CD14-positive monocyte (primary cell): ENCODE measurements around the gene ANKRD9. TPM values are rescaled to one million over a fixed set of nuclear protein-coding genes. Genes with fewer than 3 reads are reported as not detected.
A peak's percentile ranks its signal among the peaks of the same experiment; 100 is the strongest.

Experiments used
- DNase-seq, 3 donors: peaks; one replicate each; pipeline ENCODE4 v3.0.0-alpha.2; 2011 to 2022
- H2AFZ ChIP-seq: 2 replicates; pipeline ENCODE4 v1.6.0; 2012; ENCODE audit warnings: mild to moderate bottlenecking, low read depth, low read length, inconsistent platforms; ENCODE audit not compliant: insufficient read depth, poor library complexity, severe bottlenecking
- H3K27ac ChIP-seq, 2 donors: 1 replicate in 1 of 2; 2 replicates in 1 of 2; pipeline ENCODE4 v1.5.1; 2012 to 2013; ENCODE audit warnings: low read length in 2 of 2, control low read depth in 1 of 2, inconsistent platforms in 1 of 2, low read depth in 1 of 2, mild to moderate bottlenecking in 1 of 2
- H3K27me3 ChIP-seq, 2 donors: one replicate each; pipeline versions ENCODE4 v1.6.0 to v1.6.1; 2011 to 2013; ENCODE audit warnings: low read length in 2 of 2; ENCODE audit not compliant: control insufficient read depth in 2 of 2, insufficient read depth in 2 of 2
- H3K36me3 ChIP-seq, 2 donors: replicated peaks in 1 of 2; 1 replicate in 1 of 2; 2 replicates in 1 of 2; pipeline versions ENCODE4 v1.5.1 to v1.6.1; 2012 to 2013; ENCODE audit warnings: low read length in 2 of 2, control low read depth in 1 of 2, inconsistent platforms in 1 of 2, mild to moderate bottlenecking in 1 of 2; ENCODE audit not compliant: insufficient read depth in 2 of 2, control insufficient read depth in 1 of 2
- H3K4me1 ChIP-seq, 2 donors: 1 replicate in 1 of 2; 2 replicates in 1 of 2; pipeline versions ENCODE4 v1.5.1 to v1.6.1; 2012 to 2013; ENCODE audit warnings: low read length in 2 of 2, control low read depth in 1 of 2, inconsistent platforms in 1 of 2, mild to moderate bottlenecking in 1 of 2, moderate library complexity in 1 of 2; ENCODE audit not compliant: insufficient read depth in 2 of 2, control insufficient read depth in 1 of 2
- H3K4me2 ChIP-seq: replicated peaks from 2 replicates; pipeline ENCODE3; 2012; ENCODE audit warnings: low read length, moderate library complexity, mild to moderate bottlenecking; ENCODE audit not compliant: poor library complexity, severe bottlenecking; ENCODE audit errors: extremely low read depth
- H3K4me3 ChIP-seq, 3 experiments: fragments of 200-600 bp in 1 of 3; sonication (generic) in 1 of 3; replicated peaks in 1 of 3; 1 replicate in 2 of 3; 2 replicates in 1 of 3; pipeline ENCODE4 v1.5.1; 2011 to 2013; ENCODE audit warnings: low read length in 3 of 3, mild to moderate bottlenecking in 3 of 3, control low read depth in 2 of 3, low read depth in 2 of 3, inconsistent platforms in 1 of 3, moderate library complexity in 1 of 3
- H3K79me2 ChIP-seq: 2 replicates; pipeline ENCODE4 v1.6.0; 2012; ENCODE audit warnings: mild to moderate bottlenecking, control low read depth, inconsistent platforms, low read length, moderate library complexity; ENCODE audit not compliant: insufficient read depth
- H3K9ac ChIP-seq: 2 replicates; pipeline ENCODE4 v1.6.0; 2017; ENCODE audit warnings: low read length, mild to moderate bottlenecking; ENCODE audit not compliant: insufficient read depth, poor library complexity, severe bottlenecking
- H3K9me3 ChIP-seq, 2 donors: replicated peaks in 1 of 2; 1 replicate in 1 of 2; 2 replicates in 1 of 2; pipeline versions ENCODE4 v1.5.1 to v1.6.1; 2012 to 2013; ENCODE audit warnings: low read length in 2 of 2, control low read depth in 1 of 2; ENCODE audit not compliant: control insufficient read depth in 1 of 2, insufficient read depth in 1 of 2
- H4K20me1 ChIP-seq: 2 replicates; pipeline ENCODE4 v1.6.0; 2012; ENCODE audit warnings: mild to moderate bottlenecking, low read length, control low read depth, moderate library complexity; ENCODE audit not compliant: insufficient read depth
- H3K27ac Mint-ChIP-seq, 7 donors: one replicate each; pipeline ENCODE4 v1.8.0; 2020; ENCODE audit warnings: mild to moderate bottlenecking in 7 of 7, mixed read lengths in 7 of 7, moderate library complexity in 6 of 7, inconsistent platforms in 2 of 7
- H3K27me3 Mint-ChIP-seq, 3 donors: one replicate each; pipeline ENCODE4 v1.8.0; 2021 to 2022; ENCODE audit warnings: low read depth in 3 of 3, mild to moderate bottlenecking in 3 of 3, mixed read lengths in 3 of 3, moderate library complexity in 3 of 3, inconsistent platforms in 1 of 3
- H3K36me3 Mint-ChIP-seq, 2 donors: one replicate each; pipeline ENCODE4 v1.8.0; 2020; ENCODE audit warnings: mixed read lengths in 2 of 2, inconsistent platforms in 1 of 2, mild to moderate bottlenecking in 1 of 2
- H3K4me1 Mint-ChIP-seq: one replicate; pipeline ENCODE4 v1.8.0; 2020; ENCODE audit warnings: mild to moderate bottlenecking, mixed read lengths
- H3K4me3 Mint-ChIP-seq, 2 donors: one replicate each; pipeline ENCODE4 v1.8.0; 2020; ENCODE audit warnings: mild to moderate bottlenecking in 2 of 2, mixed read lengths in 2 of 2, moderate library complexity in 1 of 2
- H3K9me3 Mint-ChIP-seq, 7 donors: one replicate each; pipeline ENCODE4 v1.8.0; 2020 to 2022; ENCODE audit warnings: mixed read lengths in 7 of 7, mild to moderate bottlenecking in 6 of 7, moderate library complexity in 6 of 7, inconsistent platforms in 2 of 7
- WGBS: methylation state at CpG from one replicate; pipeline ENCODE4 v1.1.5; 2013; ENCODE audit warnings: missing lambda C conversion rate; ENCODE audit not compliant: insufficient coverage; 5-methylcytosine and 5-hydroxymethylcytosine counted together
- intact Hi-C, 2 donors: fragments of 100-400 bp; cut with micrococcal nuclease; formaldehyde crosslinking; loops; one replicate each; pipeline versions ENCODE4 v1.15.0 to v1.15.1; 2023
- polyA plus RNA-seq, 3 donors: library from polyadenylated mRNA; depleted of rRNA in 1 of 3; unstranded in 2 of 3; stranded (reverse) in 1 of 3; fragments of 300-500 nt in 2 of 3; fragments of >200 nt in 1 of 3; fragmentation: Illumina TruSeq in 2 of 3; gene quantifications; 1 replicate in 2 of 3; 2 replicates in 1 of 3; pipeline ENCODE4 v1.2.3, GENCODE V29; 2012 to 2021
- TF ChIP-seq, protein P1 (sequence below): fragments of 200-600 bp; IDR thresholded peaks from one replicate; pipeline ENCODE4 v1.8.0; 2022; ENCODE audit warnings: antibody characterized with exemption, mild to moderate bottlenecking

The ANKRD9 gene
- polyA plus RNA-seq, 3 donors = 0.43 to 10.8 (median 0.83) TPM

DNA sequence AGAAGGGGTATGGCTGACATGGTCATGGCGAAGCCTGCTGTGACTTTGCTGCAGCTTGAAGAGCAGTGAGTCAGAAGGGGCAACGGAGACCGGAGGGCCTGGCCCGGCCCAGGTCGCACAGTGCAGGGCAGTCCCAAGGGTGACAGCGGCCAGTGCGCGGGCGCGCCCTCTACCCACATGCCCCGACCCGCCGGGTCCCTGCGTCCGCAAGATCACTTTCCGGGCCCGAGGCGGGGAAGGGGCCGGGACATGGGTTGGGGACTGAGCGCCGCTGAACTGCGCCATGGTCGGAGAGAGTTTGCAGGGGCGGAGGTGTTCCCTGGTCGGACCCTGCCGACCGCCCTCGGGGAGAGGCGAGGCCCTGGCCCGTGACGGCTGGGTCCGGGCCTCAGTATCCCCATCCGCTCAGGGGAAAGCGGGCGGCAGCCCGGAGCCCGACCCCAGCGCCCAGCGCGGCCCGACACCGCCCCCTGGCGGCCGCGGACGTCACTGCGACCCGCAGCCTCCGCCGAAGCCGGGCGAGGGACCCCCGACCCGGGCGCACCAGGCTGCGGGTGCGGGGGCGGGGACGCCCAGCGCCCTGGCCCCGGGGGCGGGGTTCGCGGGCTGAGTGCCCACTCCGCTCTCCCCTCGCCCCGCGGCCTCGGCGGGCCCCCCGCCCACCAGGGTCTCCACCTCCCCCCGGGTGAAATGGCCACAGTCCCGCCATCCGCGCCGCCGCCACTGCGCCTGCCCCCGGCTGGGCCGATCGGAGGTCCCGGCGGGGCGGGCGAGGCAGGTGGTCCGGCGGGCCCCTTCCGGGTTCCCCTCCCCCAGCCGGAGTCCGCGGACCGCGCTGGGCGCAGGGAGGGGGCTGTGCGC, 7.2 kb upstream of the ANKRD9 start:
- peak overlapping the region; percentile 23 to 77 (median 53) for H3K4me3 ChIP-seq
- no peaks in the 10 kb centered on the region for H3K36me3 Mint-ChIP-seq
- peaks cover 9 to 15% of the 10 kb centered on the region in 2 donors for H3K4me1 ChIP-seq
- peak overlapping the region; percentile 90 for H2AFZ ChIP-seq
- H3K4me1 Mint-ChIP-seq = peaks cover 5% of the 10 kb centered on the region
- H3K36me3 ChIP-seq = no peaks in the 10 kb centered on the region
- under 1% methylated on average over 95 of the region's 95 CpGs for WGBS
- H3K4me3 Mint-ChIP-seq = peak overlapping the region; percentile 79 to 92
- TF ChIP-seq, protein P1, sequence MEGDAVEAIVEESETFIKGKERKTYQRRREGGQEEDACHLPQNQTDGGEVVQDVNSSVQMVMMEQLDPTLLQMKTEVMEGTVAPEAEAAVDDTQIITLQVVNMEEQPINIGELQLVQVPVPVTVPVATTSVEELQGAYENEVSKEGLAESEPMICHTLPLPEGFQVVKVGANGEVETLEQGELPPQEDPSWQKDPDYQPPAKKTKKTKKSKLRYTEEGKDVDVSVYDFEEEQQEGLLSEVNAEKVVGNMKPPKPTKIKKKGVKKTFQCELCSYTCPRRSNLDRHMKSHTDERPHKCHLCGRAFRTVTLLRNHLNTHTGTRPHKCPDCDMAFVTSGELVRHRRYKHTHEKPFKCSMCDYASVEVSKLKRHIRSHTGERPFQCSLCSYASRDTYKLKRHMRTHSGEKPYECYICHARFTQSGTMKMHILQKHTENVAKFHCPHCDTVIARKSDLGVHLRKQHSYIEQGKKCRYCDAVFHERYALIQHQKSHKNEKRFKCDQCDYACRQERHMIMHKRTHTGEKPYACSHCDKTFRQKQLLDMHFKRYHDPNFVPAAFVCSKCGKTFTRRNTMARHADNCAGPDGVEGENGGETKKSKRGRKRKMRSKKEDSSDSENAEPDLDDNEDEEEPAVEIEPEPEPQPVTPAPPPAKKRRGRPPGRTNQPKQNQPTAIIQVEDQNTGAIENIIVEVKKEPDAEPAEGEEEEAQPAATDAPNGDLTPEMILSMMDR = peak; percentile 100
- H3K27ac Mint-ChIP-seq = peak overlapping the region in 3 of 7 donors; percentile 43 to 76 (median 69)
- peak overlapping the region; percentile 85 for H3K9ac ChIP-seq
- H3K27me3 ChIP-seq = peaks cover 0 to 7% of the 10 kb centered on the region in 2 donors
- H3K27ac ChIP-seq = peak overlapping the region in 1 of 2 donors; percentile 71
- peaks cover 6 to 30% (median 15%) of the 10 kb centered on the region in 3 donors for H3K27me3 Mint-ChIP-seq
- no peaks in the 10 kb centered on the region for H3K79me2 ChIP-seq
- intact Hi-C loops = loop anchor here (1.0 to 10.0 kb wide), 3 partner anchors 78 to 152 kb away; partner anchors contain the start of genes CINP (in 1 of the 2) and TECPR2 (in 1 of the 2)
- peak; percentile 49 to 81 (median 57) for DNase-seq
- no peaks in the 10 kb centered on the region for H4K20me1 ChIP-seq
- no peaks in the 10 kb centered on the region for H3K9me3 ChIP-seq
- peak overlapping the region; percentile 79 for H3K4me2 ChIP-seq
- peaks cover 0 to 1% (median 0%) of the 10 kb centered on the region in 7 donors for H3K9me3 Mint-ChIP-seq

DNA sequence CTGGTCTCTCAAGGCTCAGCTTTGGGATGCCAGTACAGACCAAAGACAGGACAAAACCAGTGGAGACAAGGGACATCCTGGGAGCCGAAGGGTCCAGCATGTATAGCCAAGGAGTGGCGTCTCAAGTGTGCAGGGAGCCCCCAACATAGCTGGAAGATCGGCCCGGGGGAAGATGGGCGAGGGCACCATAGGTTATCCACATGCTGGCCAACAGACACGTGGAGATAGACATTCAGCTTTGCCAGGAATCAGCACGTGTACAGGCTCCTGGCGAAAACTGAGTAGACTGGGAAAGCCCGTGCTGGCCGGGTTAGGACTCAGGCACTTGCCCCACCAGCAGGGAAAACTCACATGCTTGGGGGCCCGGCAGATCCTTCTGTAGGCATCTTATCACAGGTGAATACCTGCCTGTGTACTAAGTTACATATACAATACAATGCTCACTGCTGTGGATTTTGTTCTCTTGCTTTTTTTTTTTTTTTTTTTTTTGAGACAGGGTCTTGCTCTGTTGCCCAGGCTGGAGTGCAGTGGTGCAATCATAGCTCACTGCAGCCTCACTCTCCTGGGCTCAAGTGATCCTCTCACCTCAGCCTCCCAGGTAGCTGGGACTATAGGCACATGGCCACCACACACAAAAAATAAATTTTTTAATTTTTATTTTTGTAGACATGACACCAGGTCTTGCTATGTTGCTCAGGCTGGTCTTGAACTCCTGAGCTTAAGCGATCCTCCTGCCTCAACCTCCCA, 5.6 kb upstream of the ANKRD9 start:
- peaks cover 0 to 1% (median 0%) of the 10 kb centered on the region in 7 donors for H3K9me3 Mint-ChIP-seq
- Histone ChIP-seq H4K20me1 (no peaks in the 10 kb centered on the region), H2AFZ (no peak overlapping the region), H3K4me2 (no peak overlapping the region), H3K36me3 (no peaks in the 10 kb centered on the region), H3K4me1 (peaks cover 16 to 24% of the 10 kb centered on the region in 2 donors), H3K27ac (no peak overlapping the region), H3K4me3 (no peak overlapping the region), H3K9me3 (no peaks in the 10 kb centered on the region), H3K79me2 (no peaks in the 10 kb centered on the region), H3K9ac (no peak overlapping the region), H3K27me3 (peaks cover 0 to 7% of the 10 kb centered on the region in 2 donors)
- DNase-seq = no peak
- 93% methylated on average over 10 of the region's 12 CpGs for WGBS
- H3K4me3 Mint-ChIP-seq = no peak overlapping the region
- intact Hi-C loops = loop anchor here (5.0 to 10.0 kb wide), 2 partner anchors 150 to 198 kb away; partner anchors contain the start of genes CINP (in 1 of the 2), TECPR2 (in 1 of the 2) and ZNF839 (in 1 of the 2)
- H3K27me3 Mint-ChIP-seq = peaks cover 6 to 31% (median 13%) of the 10 kb centered on the region in 3 donors
- TF ChIP-seq, protein P1 = no peak
- no peaks in the 10 kb centered on the region for H3K36me3 Mint-ChIP-seq
- H3K27ac Mint-ChIP-seq = peak overlapping the region in 1 of 7 donors; percentile 15
- H3K4me1 Mint-ChIP-seq = peaks cover 15% of the 10 kb centered on the region
